AG04449 (cell line): ENCODE measurements around the gene SGIP1.

Experiments used
- CTCF ChIA-PET: fragments of 350-600 bp; formaldehyde crosslinking; extraction: SDS; loops from one replicate; lab custom pipeline; 2021; ENCODE audit warnings: antibody characterized with exemption; lab: Yijun Ruan, JAX
- POLR2A ChIA-PET: fragments of 400-600, 350-600 bp; formaldehyde crosslinking; extraction: SDS; loops from one replicate; lab custom pipeline; 2020; ENCODE audit warnings: antibody characterized with exemption, inconsistent platforms; lab: Yijun Ruan, JAX
- DNase-seq: peaks from one replicate; pipeline ENCODE4 v3.0.0-alpha.2; 2010; ENCODE audit warnings: low read depth, low spot score
- H3K4me3 ChIP-seq: 2 replicates; pipeline ENCODE4 v1.5.1; 2011; ENCODE audit warnings: low read depth, mild to moderate bottlenecking, control low read depth, low read length
- TF ChIP-seq, protein P1 (sequence below): IDR thresholded peaks from one replicate; pipeline ENCODE4 v1.5.1; 2011; ENCODE audit warnings: mild to moderate bottlenecking, moderate library complexity, low read length, control low read depth, inconsistent platforms; ENCODE audit not compliant: insufficient read depth; ENCODE audit errors: missing control alignments

SGIP1 gene

DNA sequence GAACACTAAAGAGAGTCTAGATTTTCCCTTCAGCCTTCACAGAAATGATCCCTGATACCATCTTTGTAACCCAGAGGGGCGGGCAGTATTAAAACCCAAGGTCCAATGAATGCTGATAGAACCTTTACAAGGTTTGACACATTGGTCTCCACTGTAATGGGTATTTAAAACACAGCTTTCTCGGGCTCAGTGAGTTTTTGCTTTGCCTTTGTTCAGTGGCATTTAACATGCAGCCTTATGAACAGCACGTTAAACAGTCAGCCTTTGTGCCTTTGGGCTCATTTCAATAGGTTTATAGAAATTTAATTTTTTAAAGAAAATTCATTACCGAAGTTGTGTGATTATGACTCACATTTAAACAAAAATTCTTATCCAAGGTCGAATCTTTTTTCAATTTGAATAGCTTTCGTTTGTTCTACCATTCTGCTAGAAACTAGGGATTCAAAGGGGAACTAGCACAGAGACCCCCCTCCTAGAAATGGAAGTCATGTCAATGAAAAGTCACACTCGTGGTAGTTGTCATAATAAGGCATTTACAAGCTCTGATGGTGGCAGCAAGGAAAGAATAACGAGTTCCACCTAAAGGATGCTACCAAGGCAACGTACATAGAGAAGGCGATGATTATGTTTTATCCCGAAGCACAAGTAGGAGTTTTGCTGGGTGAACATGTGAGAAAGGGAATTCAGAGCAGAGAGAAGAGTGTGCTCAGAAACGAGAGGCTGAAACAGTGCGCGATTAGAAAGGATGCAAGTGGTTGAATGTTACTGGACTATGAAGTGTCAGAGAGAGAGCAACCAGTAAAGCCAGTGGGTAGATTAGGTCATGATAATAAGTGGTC lies 66.2 kb downstream of the SGIP1 start:
- DNase-seq, result no peak
- POLR2A ChIA-PET, result no interaction called here

DNA sequence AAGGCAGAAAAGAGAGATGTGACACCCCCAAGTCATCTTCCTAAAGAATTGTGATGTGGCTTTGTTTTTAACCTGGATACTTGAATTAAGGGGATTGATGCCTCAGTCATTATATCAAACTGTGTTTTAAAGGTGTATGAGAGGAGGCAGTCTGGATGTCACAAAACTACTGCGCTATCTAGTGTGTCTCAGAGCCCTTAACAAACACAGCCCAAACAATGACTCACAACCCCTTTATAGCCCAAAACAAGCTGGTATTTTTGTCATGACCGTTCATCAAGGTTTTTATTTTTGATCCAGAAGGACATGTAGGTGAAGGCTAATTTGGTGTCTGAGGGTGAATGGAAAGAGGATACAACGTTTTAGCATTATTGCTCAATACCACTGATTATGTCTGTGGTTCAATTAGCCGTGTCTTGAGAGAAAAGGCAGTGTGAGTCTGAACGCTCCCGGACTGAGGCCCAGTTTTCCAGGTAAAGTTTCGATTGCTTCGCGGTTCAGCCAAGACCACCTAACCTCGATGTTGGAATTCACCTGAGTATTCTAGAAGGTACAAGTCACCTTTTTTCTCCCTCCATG lies 71.6 kb downstream of the SGIP1 start:
- H3K4me3 ChIP-seq, result no peak overlapping the region
- DNase-seq, result no peak
- ChIA-PET CTCF (no interaction called here), POLR2A (no interaction called here)
- TF ChIP-seq, protein P1, sequence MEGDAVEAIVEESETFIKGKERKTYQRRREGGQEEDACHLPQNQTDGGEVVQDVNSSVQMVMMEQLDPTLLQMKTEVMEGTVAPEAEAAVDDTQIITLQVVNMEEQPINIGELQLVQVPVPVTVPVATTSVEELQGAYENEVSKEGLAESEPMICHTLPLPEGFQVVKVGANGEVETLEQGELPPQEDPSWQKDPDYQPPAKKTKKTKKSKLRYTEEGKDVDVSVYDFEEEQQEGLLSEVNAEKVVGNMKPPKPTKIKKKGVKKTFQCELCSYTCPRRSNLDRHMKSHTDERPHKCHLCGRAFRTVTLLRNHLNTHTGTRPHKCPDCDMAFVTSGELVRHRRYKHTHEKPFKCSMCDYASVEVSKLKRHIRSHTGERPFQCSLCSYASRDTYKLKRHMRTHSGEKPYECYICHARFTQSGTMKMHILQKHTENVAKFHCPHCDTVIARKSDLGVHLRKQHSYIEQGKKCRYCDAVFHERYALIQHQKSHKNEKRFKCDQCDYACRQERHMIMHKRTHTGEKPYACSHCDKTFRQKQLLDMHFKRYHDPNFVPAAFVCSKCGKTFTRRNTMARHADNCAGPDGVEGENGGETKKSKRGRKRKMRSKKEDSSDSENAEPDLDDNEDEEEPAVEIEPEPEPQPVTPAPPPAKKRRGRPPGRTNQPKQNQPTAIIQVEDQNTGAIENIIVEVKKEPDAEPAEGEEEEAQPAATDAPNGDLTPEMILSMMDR, result no peak

More for the DNA sequence above, 66.2 kb downstream of the SGIP1 start:
- CTCF ChIA-PET, result interaction anchor here (1.2 kb wide), 1 partner anchor 8 kb away, joined by 3 read pairs; no protein-coding TSS in a partner anchor
- no peak overlapping the region for H3K4me3 ChIP-seq
- TF ChIP-seq, protein P1, result no peak

DNA sequence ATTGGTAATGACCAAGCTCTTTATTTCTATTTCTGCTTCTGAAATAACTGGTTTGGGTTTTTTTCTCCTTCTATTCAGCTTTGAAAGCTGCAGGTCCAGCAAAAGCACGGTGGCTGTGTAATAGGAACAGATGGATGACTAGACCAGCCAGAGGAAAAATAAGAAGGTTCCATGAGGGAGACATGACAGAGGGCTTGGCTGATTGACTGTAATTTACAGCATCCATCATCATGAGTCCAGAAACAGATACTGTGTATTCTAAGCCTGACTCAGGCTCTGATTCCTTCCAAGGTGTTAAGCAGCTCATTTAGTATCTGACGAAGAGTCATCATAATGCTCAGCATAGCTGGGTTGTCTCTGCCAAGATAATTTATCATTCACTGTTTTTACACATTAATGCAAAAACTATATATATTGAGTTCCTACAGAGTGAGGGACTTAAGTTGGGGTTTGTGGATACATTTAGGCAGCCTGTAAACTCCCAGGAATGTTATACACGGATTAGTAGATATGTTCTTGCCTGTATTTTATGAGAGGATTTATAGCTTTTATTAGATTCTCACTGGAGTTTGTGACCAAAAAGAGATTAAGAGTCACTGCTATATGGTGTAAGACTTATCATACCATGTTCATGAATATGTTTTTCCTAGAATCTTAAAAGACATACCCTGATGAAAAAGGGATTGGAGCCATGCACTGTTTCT lies 72.6 kb downstream of the SGIP1 start:
- TF ChIP-seq, protein P1, result no peak
- ChIA-PET CTCF (interaction anchor here (0.9 kb wide), 1 partner anchor 12 kb away, joined by 6 read pairs; no protein-coding TSS in a partner anchor), POLR2A (no interaction called here)
- no peak for DNase-seq
- no peak overlapping the region for H3K4me3 ChIP-seq

DNA sequence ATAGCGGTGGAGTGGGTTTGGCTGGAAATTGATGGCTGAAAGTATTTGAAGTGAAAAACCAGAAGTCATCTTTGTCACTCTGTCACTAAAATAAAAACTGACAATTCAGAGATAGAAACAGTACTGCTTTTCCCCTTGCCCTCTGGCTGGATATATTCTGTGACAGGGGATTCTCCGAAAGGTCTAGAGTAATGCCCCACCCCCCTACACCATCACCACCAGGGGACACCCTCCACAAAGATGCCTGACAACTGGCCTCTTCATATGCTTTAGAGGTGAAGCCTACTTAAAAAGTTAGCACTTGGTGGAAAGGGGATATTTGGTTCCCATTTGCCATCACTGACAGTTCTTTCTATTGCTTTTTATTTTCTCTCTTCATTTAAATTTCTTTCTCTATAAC lies 73.5 kb downstream of the SGIP1 start:
- H3K4me3 ChIP-seq, result no peak overlapping the region
- DNase-seq, result no peak
- POLR2A ChIA-PET, result no interaction called here
- TF ChIP-seq, protein P1, result no peak
- CTCF ChIA-PET, result no interaction called here

DNA sequence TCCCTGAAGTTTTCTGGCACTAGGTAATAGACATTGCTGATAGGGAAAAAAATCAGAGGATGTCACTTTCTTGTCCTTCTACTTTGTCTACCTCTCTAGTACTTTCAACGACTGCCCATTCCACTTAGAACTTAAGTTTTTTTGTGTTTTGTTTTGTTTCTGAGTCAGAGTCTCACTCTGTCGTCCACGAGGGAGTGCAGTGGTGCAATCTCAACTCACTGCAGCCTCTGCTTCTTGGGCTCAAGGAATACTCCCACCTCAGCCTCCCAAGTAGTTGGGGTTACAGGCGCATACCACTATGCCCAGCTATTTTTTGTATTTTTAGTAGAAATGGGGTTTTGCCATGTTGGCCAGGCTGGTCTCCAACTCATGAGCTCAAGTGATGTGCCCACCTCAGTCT lies 79.2 kb downstream of the SGIP1 start:
- no peak for DNase-seq
- H3K4me3 ChIP-seq, result no peak overlapping the region
- ChIA-PET POLR2A (no interaction called here), CTCF (no interaction called here)
- TF ChIP-seq, protein P1, result no peak
